Measurements from ENCODE around the gene CD52.

GRCh38 chr1:26330276-26330675 lies 12.5 kb downstream of the CD52 start:
- no peak for TF ChIP-seq CTCF (conservative IDR thresholded peaks at IDR 0.05)
- TF ChIP-seq EZH2 (IDR thresholded peaks at IDR 0.05; ENCODE audit: low read depth), result no peak

Measured in PC-9 (cell line).